Measurements from ENCODE around the gene GEMIN4. TPM values are rescaled to one million over a fixed set of nuclear protein-coding genes. Genes with fewer than 3 reads are reported as not detected.

GEMIN4 gene
- total RNA-seq, 4 donors from 2014 or later = 10.6 to 21.6 (median 18.9) TPM

GRCh38 chr17:798246-798645, 46.2 kb upstream of the GEMIN4 start:
- in situ Hi-C loops (cut with MboI; ENCODE audit: low sequenced_read_pairs in 4 of 4) = no loop called here

GRCh38 chr17:797236-797840, 45.3 kb upstream of the GEMIN4 start:
- TF ChIP-seq CTCF (IDR thresholded peaks at IDR 0.05 in 4 of 5, conservative IDR thresholded peaks at IDR 0.05 in 1 of 5) (no peak), POLR2A (IDR thresholded peaks at IDR 0.05) (no peak)
- in situ Hi-C loops (cut with MboI; ENCODE audit: low sequenced_read_pairs in 4 of 4) = no loop called here
- ATAC-seq = no peak

More at GRCh38 chr17:798246-798645, 46.2 kb upstream of the GEMIN4 start:
- Histone ChIP-seq H3K36me3 (peaks cover 0 to 13% of the 10 kb centered on the region in 2 donors), H3K4me1 (peaks cover 37 to 51% of the 10 kb centered on the region in 2 donors), H3K27me3 (no peaks in the 10 kb centered on the region), H3K4me3 (no peak overlapping the region), H3K27ac (peak overlapping the region in 3 of 4 donors; percentile 70 to 77 (median 76)), H3K9me3 (no peaks in the 10 kb centered on the region)
- DNase-seq (no peak), ATAC-seq (no peak)
- intact Hi-C loops (cut with DNase I; ENCODE audit: low total_unique reads) = loop anchor here (2.0 to 5.0 kb wide), 2 partner anchors 105 to 199 kb away; partner anchors contain the start of gene TIMM22
- TF ChIP-seq POLR2A (IDR thresholded peaks at IDR 0.05) = no peak
- no peak for TF ChIP-seq CTCF (IDR thresholded peaks at IDR 0.05 in 4 of 5, conservative IDR thresholded peaks at IDR 0.05 in 1 of 5)

GRCh38 chr17:796609-797008, 44.5 kb upstream of the GEMIN4 start:
- H3K27ac ChIP-seq = peak overlapping the region; percentile 5 to 77 (median 72)
- in situ Hi-C loops (cut with MboI; ENCODE audit: low sequenced_read_pairs in 4 of 4) = no loop called here
- DNase-seq (peak in 1 of 2 donors; percentile 28), ATAC-seq (no peak)
- intact Hi-C loops (cut with DNase I; ENCODE audit: low total_unique reads) = loop anchor here (5.0 kb wide), 1 partner anchor 201 kb away; the partner anchor contains the start of gene TIMM22
- no peaks in the 10 kb centered on the region for H3K9me3 ChIP-seq
- TF ChIP-seq CTCF (IDR thresholded peaks at IDR 0.05 in 4 of 5, conservative IDR thresholded peaks at IDR 0.05 in 1 of 5) (no peak), POLR2A (IDR thresholded peaks at IDR 0.05) (no peak)
- peaks cover 0 to 22% of the 10 kb centered on the region in 2 donors for H3K36me3 ChIP-seq
- no peak overlapping the region for H3K4me3 ChIP-seq
- peaks cover 27 to 37% of the 10 kb centered on the region in 2 donors for H3K4me1 ChIP-seq
- no peaks in the 10 kb centered on the region for H3K27me3 ChIP-seq

More at GRCh38 chr17:797236-797840, 45.3 kb upstream of the GEMIN4 start:
- Histone ChIP-seq H3K36me3 (peaks cover 0 to 15% of the 10 kb centered on the region in 2 donors), H3K4me1 (peaks cover 33 to 44% of the 10 kb centered on the region in 2 donors), H3K4me3 (no peak overlapping the region), H3K27me3 (no peaks in the 10 kb centered on the region), H3K9me3 (no peaks in the 10 kb centered on the region), H3K27ac (peak overlapping the region; percentile 5 to 77 (median 72))
- DNase-seq = peak in 1 of 2 donors; percentile 14
- intact Hi-C loops (cut with DNase I; ENCODE audit: low total_unique reads) = loop anchor here (5.0 kb wide), 1 partner anchor 200 kb away; the partner anchor contains the start of gene TIMM22

- in situ Hi-C loops (cut with MboI; ENCODE audit: low sequenced_read_pairs in 4 of 4) = no loop called here
- peak overlapping the region in 2 of 4 donors; percentile 48 to 74 for H3K4me3 ChIP-seq
- ATAC-seq (no peak), DNase-seq (peak in 1 of 2 donors; percentile 9)
- H3K27me3 ChIP-seq = no peaks in the 10 kb centered on the region
- peaks cover 27 to 37% of the 10 kb centered on the region in 2 donors for H3K4me1 ChIP-seq
- H3K9me3 ChIP-seq = no peaks in the 10 kb centered on the region
- TF ChIP-seq POLR2A (IDR thresholded peaks at IDR 0.05) (no peak), CTCF (IDR thresholded peaks at IDR 0.05 in 4 of 5, conservative IDR thresholded peaks at IDR 0.05 in 1 of 5) (no peak)
- H3K36me3 ChIP-seq = peaks cover 0 to 24% of the 10 kb centered on the region in 2 donors
- intact Hi-C loops (cut with DNase I; ENCODE audit: low total_unique reads) = loop anchor here (1.0 to 5.0 kb wide), 3 partner anchors 186 to 261 kb away; partner anchors contain the start of gene TIMM22
- peak overlapping the region; percentile 67 to 78 (median 74) for H3K27ac ChIP-seq
These were observed 43.7 kb upstream of the GEMIN4 start for GRCh38 chr17:795721-796120.

Measured in gastrocnemius medialis (tissue), 4 donors.